HEK293T (cell line): ENCODE results near the gene AXIN1.

ENCODE experiments used
- BHLHE40 ChIP-seq: fragments of 450-650 bp; IDR thresholded peaks from 2 replicates; pipeline ENCODE4 v1.6.1; 2016; ENCODE audit warnings: mild to moderate bottlenecking, moderate library complexity, borderline replicate concordance
- ELF4 ChIP-seq: fragments of 450-650 bp; IDR thresholded peaks from 2 replicates; pipeline ENCODE4 v1.6.1; 2017; ENCODE audit warnings: antibody characterized with exemption
- FOXA1 ChIP-seq: fragments of 450-650 bp; IDR thresholded peaks from 2 replicates; pipeline ENCODE4 v1.6.1; 2016; ENCODE audit warnings: mild to moderate bottlenecking
- FOXK2 ChIP-seq: fragments of 450-650 bp; IDR thresholded peaks from 2 replicates; pipeline ENCODE4 v1.6.1; 2016; ENCODE audit warnings: mild to moderate bottlenecking
- FOXM1 ChIP-seq: fragments of 450-650 bp; IDR thresholded peaks from 2 replicates; pipeline ENCODE4 v1.6.1; 2017; ENCODE audit warnings: mild to moderate bottlenecking, borderline replicate concordance
- NFRKB ChIP-seq: fragments of 450-650 bp; IDR thresholded peaks from 2 replicates; pipeline ENCODE4 v1.6.1; 2016; ENCODE audit warnings: mild to moderate bottlenecking, moderate library complexity
- SP1 ChIP-seq: fragments of 450-650 bp; IDR thresholded peaks from 2 replicates; pipeline ENCODE4 v1.6.1; 2017
- SUZ12 ChIP-seq: fragments of 450-650 bp; IDR thresholded peaks from 2 replicates; pipeline ENCODE4 v1.6.1; 2016; ENCODE audit warnings: mild to moderate bottlenecking
- ZNF384 ChIP-seq: fragments of 450-650 bp; IDR thresholded peaks from 2 replicates; pipeline ENCODE4 v1.6.1; 2016

GRCh38 chr16:268141-269053 is 84.1 kb downstream of the AXIN1 start:
- TF ChIP-seq FOXK2 (no peak), BHLHE40 (no peak), SP1 (no peak), NFRKB (no peak), FOXM1 (no peak), ELF4 (no peak), ZNF384 (no peak), FOXA1 (no peak), SUZ12 (no peak)
